DND-41 (cell line): ENCODE data around the gene STAT6.

Experiments
- EZH2 ChIP-seq: IDR thresholded peaks from 3 replicates; pipeline ENCODE4 v1.6.1; 2012; ENCODE audit warnings: borderline replicate concordance, low read depth, mild to moderate bottlenecking, moderate library complexity, low read length, inconsistent platforms; ENCODE audit not compliant: severe bottlenecking
- TF ChIP-seq, protein P1 (sequence below): IDR thresholded peaks from 2 replicates; pipeline ENCODE4 v1.5.1; 2012; ENCODE audit warnings: borderline replicate concordance, low read length, moderate library complexity, mild to moderate bottlenecking; ENCODE audit not compliant: poor library complexity, severe bottlenecking; ENCODE audit errors: extremely low read depth

DNA sequence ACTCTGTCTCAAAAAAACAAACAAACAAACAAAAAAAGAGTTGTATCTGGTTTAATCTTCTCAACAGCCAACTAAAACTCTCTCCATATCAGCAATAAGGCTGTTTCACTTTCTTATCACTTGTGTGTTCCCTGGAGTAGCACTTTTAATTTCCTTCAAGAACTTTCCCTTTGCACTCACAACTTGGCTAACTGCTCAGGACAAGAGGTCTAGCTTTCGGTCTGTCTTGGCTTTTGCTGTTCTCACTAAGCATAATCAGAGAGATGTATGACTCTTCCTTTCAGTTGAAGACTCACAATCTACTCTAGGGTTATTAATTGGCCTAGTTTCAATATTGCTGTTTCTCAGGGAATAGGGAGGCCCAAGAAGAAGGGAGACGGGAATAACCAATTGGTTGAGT is 44.9 kb downstream of the STAT6 start:
- TF ChIP-seq, protein P1, sequence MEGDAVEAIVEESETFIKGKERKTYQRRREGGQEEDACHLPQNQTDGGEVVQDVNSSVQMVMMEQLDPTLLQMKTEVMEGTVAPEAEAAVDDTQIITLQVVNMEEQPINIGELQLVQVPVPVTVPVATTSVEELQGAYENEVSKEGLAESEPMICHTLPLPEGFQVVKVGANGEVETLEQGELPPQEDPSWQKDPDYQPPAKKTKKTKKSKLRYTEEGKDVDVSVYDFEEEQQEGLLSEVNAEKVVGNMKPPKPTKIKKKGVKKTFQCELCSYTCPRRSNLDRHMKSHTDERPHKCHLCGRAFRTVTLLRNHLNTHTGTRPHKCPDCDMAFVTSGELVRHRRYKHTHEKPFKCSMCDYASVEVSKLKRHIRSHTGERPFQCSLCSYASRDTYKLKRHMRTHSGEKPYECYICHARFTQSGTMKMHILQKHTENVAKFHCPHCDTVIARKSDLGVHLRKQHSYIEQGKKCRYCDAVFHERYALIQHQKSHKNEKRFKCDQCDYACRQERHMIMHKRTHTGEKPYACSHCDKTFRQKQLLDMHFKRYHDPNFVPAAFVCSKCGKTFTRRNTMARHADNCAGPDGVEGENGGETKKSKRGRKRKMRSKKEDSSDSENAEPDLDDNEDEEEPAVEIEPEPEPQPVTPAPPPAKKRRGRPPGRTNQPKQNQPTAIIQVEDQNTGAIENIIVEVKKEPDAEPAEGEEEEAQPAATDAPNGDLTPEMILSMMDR, result no peak
- TF ChIP-seq EZH2, result no peak
